OCI-LY1 (cell line): Measurements from ENCODE around the gene CCDC85A.

ENCODE experiments used
- H2AFZ ChIP-seq: fragments of 200-600 bp; sonication (generic), shearing (Covaris generic); 2 replicates; pipeline ENCODE4 v1.6.0; 2014; ENCODE audit warnings: antibody characterized with exemption, mild to moderate bottlenecking, low read length
- H3F3A ChIP-seq: fragments of 200-600 bp; sonication (generic), shearing (Covaris generic); 2 replicates; pipeline ENCODE4 v1.6.0; 2014; ENCODE audit warnings: mild to moderate bottlenecking, antibody characterized with exemption, low read length, moderate library complexity; ENCODE audit not compliant: insufficient read depth
- H3K27ac ChIP-seq: fragments of 200-600 bp; sonication (generic); 2 replicates; pipeline ENCODE4 v1.5.1; 2014; ENCODE audit warnings: low read length, mixed run types, mild to moderate bottlenecking, low read depth; ENCODE audit not compliant: poor library complexity, severe bottlenecking
- H3K27me3 ChIP-seq: fragments of 200-600 bp; sonication (generic); 2 replicates; pipeline ENCODE4 v1.6.0; 2014; ENCODE audit warnings: antibody characterized with exemption, mild to moderate bottlenecking, low read length, moderate library complexity; ENCODE audit not compliant: insufficient read depth
- H3K36me3 ChIP-seq: fragments of 200-600 bp; sonication (generic); 2 replicates; pipeline ENCODE4 v1.6.1; 2014; ENCODE audit warnings: mild to moderate bottlenecking, antibody characterized with exemption, low read length, moderate library complexity, mixed read lengths; ENCODE audit not compliant: insufficient read depth
- H3K4me1 ChIP-seq: fragments of 200-600 bp; sonication (generic); 2 replicates; pipeline ENCODE4 v1.5.1; 2014; ENCODE audit warnings: mild to moderate bottlenecking, low read length, moderate library complexity; ENCODE audit not compliant: insufficient read depth, severe bottlenecking
- H3K4me2 ChIP-seq: fragments of 200-600 bp; sonication (generic), shearing (Covaris generic); 2 replicates; pipeline ENCODE4 v1.6.1; 2014; ENCODE audit warnings: low read length
- H3K4me3 ChIP-seq: fragments of 200-600 bp; sonication (generic); 2 replicates; pipeline ENCODE4 v1.5.1; 2014; ENCODE audit warnings: low read length, low read depth, mild to moderate bottlenecking, mixed read lengths; ENCODE audit not compliant: poor library complexity, severe bottlenecking
- H3K79me2 ChIP-seq: fragments of 200-600 bp; shearing (Covaris generic); 2 replicates; pipeline ENCODE4 v1.6.1; 2016; ENCODE audit warnings: mixed run types, low read length, mixed read lengths; ENCODE audit not compliant: insufficient read depth
- H3K9ac ChIP-seq: fragments of 200-600 bp; sonication (generic), shearing (Covaris generic); 2 replicates; pipeline ENCODE4 v1.6.1; 2014; ENCODE audit warnings: mild to moderate bottlenecking, low read length, mixed read lengths
- H3K9me2 ChIP-seq: fragments of 200-600 bp; sonication (generic), shearing (Covaris generic); 2 replicates; pipeline ENCODE4 v1.6.1; 2014; ENCODE audit warnings: low read depth, mild to moderate bottlenecking, low read length, mixed read lengths
- H3K9me3 ChIP-seq: fragments of 200-600 bp; shearing (Covaris generic); 2 replicates; pipeline ENCODE4 v1.6.1; 2014; ENCODE audit warnings: low read length, mixed read lengths
- H4K20me1 ChIP-seq: fragments of 200-600 bp; sonication (generic), shearing (Covaris generic); 2 replicates; pipeline ENCODE4 v1.6.0; 2016; ENCODE audit warnings: mild to moderate bottlenecking, low read length; ENCODE audit not compliant: insufficient read depth
- EZH2 ChIP-seq: fragments of 200-600 bp; sonication (generic), shearing (Covaris generic); IDR thresholded peaks from 2 replicates; pipeline ENCODE4 v1.8.0; 2017; ENCODE audit warnings: borderline replicate concordance, mixed run types, mild to moderate bottlenecking, antibody characterized with exemption, low read length, moderate library complexity, mixed read lengths
- TF ChIP-seq, protein P1 (sequence below): fragments of 200-600 bp; sonication (generic), shearing (Covaris generic); IDR thresholded peaks from 2 replicates; pipeline ENCODE4 v1.5.1; 2017; ENCODE audit warnings: mild to moderate bottlenecking, antibody characterized with exemption, low read length, moderate library complexity, mixed read lengths

The CCDC85A gene

DNA sequence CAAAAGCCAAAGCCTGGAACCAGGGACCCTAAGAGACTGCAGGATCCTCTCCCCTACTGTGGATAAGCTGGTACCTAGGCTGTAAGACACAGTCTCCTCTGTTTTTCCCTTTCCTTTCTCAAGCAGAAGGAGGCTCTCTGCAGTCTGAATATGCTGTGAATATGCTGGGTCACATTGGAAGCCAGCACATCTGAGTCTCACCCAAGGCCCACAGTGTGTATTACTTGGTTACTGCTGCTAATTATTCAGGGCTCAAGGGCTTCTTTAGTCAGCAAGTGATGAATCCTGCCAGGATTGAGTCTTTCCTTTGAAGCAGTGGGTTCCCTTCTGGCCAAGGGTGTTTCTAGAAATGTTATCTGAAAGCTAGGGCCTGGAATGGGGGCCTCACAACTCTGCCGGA is 60.7 kb downstream of the CCDC85A start:
- no peaks in the 10 kb centered on the region for H3K27me3 ChIP-seq
- no peaks in the 10 kb centered on the region for H4K20me1 ChIP-seq
- H3K9me3 ChIP-seq = no peaks in the 10 kb centered on the region
- TF ChIP-seq, protein P1, sequence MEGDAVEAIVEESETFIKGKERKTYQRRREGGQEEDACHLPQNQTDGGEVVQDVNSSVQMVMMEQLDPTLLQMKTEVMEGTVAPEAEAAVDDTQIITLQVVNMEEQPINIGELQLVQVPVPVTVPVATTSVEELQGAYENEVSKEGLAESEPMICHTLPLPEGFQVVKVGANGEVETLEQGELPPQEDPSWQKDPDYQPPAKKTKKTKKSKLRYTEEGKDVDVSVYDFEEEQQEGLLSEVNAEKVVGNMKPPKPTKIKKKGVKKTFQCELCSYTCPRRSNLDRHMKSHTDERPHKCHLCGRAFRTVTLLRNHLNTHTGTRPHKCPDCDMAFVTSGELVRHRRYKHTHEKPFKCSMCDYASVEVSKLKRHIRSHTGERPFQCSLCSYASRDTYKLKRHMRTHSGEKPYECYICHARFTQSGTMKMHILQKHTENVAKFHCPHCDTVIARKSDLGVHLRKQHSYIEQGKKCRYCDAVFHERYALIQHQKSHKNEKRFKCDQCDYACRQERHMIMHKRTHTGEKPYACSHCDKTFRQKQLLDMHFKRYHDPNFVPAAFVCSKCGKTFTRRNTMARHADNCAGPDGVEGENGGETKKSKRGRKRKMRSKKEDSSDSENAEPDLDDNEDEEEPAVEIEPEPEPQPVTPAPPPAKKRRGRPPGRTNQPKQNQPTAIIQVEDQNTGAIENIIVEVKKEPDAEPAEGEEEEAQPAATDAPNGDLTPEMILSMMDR = no peak
- H3K36me3 ChIP-seq = no peaks in the 10 kb centered on the region
- H3K27ac ChIP-seq = no peak overlapping the region
- H3F3A ChIP-seq = no peaks in the 10 kb centered on the region
- no peaks in the 10 kb centered on the region for H3K4me1 ChIP-seq
- H3K4me2 ChIP-seq = no peak overlapping the region
- H3K79me2 ChIP-seq = no peaks in the 10 kb centered on the region
- H3K4me3 ChIP-seq = no peak overlapping the region
- no peak overlapping the region for H2AFZ ChIP-seq
- no peaks in the 10 kb centered on the region for H3K9me2 ChIP-seq
- no peak overlapping the region for H3K9ac ChIP-seq

DNA sequence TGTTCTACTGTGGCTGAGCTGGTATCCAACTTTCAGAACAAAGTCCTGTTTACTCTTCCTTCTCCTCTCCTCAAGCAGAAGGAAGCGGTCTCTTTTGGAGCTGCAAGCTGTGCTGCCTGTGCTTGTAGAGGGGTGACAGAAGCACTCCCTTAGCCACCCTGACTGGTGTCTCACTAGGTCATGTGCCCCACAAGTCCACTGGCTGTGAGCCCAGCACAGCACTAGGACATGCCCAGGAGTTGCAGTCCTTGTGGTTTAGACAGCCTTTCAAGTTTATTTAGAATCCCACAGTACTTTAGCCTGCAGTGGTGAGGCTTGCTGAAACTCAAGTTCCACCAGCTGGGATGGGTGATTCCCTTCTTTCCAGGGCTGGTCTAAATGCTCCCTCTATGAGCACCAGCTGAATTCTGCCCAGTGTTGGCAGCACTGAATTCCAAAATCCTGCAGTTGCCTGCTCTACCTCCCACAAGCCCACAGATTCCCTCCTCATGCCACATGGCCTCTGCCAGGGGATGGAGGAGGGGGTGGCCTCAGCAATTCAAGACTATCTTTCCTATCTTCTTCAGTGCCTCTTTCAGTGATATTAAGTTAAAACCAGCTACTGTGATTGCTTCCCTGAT is 61.2 kb downstream of the CCDC85A start:
- no peaks in the 10 kb centered on the region for H3K27me3 ChIP-seq
- no peak overlapping the region for H3K4me2 ChIP-seq
- no peaks in the 10 kb centered on the region for H3K9me3 ChIP-seq
- H3K9me2 ChIP-seq = no peaks in the 10 kb centered on the region
- H3K36me3 ChIP-seq = no peaks in the 10 kb centered on the region
- no peaks in the 10 kb centered on the region for H3K79me2 ChIP-seq
- H3K9ac ChIP-seq = no peak overlapping the region
- no peak overlapping the region for H3K4me3 ChIP-seq
- no peak overlapping the region for H2AFZ ChIP-seq
- no peaks in the 10 kb centered on the region for H4K20me1 ChIP-seq
- no peak for TF ChIP-seq EZH2
- TF ChIP-seq, protein P1 = no peak
- H3F3A ChIP-seq = no peaks in the 10 kb centered on the region
- no peak overlapping the region for H3K27ac ChIP-seq
- no peaks in the 10 kb centered on the region for H3K4me1 ChIP-seq

DNA sequence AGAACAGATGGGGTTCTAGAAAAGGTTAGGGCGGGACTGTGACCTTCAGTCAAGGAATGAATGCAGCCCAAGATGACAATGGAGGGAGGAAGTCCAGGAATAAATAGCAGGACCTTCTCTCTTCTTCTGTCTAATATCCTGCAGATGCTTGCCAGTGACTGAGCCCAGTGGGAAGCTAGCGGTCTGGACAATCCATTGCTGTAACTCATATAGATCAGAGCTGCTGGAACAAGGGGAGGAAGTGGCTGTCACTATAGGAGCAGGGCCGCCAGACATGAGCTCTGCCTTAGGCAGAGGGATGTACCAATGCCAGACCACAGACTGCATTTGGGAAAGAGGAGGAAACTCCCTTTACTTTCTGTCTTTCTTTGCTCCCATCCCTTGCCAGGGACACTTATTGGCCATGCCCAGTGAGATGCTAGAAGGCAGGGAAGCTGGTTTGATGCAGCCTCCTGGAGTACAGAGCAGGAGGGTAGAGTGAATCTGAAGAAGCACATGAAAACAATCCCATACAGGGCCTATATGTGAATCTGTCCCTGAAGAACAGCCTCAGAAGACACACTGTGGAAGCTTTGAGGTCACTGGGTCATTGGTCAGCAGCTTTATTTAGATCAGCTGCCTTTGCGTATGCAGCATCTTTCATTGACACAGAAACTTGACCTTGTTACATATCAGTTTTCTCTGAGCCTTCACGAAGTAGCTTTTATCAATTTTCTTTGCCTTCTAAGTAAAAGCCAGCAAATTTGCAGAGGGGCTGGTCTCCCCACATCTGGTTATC is 65.4 kb downstream of the CCDC85A start:
- Histone ChIP-seq H3K4me3 (no peak overlapping the region), H3K9me2 (no peaks in the 10 kb centered on the region), H3K4me2 (no peak overlapping the region), H3K27me3 (no peaks in the 10 kb centered on the region), H3K9ac (no peak overlapping the region), H2AFZ (no peak overlapping the region), H3F3A (no peaks in the 10 kb centered on the region), H3K9me3 (no peaks in the 10 kb centered on the region), H3K36me3 (no peaks in the 10 kb centered on the region), H4K20me1 (no peaks in the 10 kb centered on the region), H3K79me2 (no peaks in the 10 kb centered on the region), H3K4me1 (no peaks in the 10 kb centered on the region), H3K27ac (no peak overlapping the region)
- TF ChIP-seq, protein P1 = no peak
- no peak for TF ChIP-seq EZH2
